ENCODE results near the gene EFNA5. TPM values are rescaled to one million over a fixed set of nuclear protein-coding genes. Genes with fewer than 3 reads are reported as not detected.

Gene EFNA5
- polyA plus RNA-seq, 1 of the 3 experiments (the other 2 are of a cell fraction), result 0.81 TPM

DNA sequence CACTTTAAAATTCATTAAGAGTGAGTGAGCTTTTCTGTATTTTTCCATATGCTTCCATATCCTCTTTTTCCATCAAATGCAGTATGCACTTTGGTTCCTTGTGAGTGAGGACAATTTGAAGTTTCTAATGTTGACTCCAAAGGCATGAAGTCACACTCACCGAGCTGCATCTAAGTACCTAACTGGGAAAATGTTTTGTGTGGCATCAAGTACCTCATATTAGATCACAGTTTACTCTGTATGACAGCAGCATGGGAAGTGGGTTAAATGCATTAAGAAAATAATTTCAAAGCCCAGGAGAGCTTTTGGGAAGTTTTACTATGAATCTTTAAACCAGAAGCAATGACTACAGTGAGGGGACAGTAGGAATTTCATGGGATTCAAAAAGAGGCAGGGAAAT lies 207.0 kb downstream of the EFNA5 start:
- H3K9me3 ChIP-seq, result no peaks in the 10 kb centered on the region; the same call in 1 of the 2 replicates
- H3F3A ChIP-seq (replicated peaks; ENCODE audit: insufficient read depth), result no peaks in the 10 kb centered on the region
- TF ChIP-seq SIN3A (IDR thresholded peaks at IDR 0.05; ENCODE audit: borderline replicate concordance, low read depth, low read length), result no peak
- H3K27ac ChIP-seq (ENCODE audit: low read depth in 2 of 2, low read length in 1 of 2), result no peak overlapping the region
- H4K20me1 ChIP-seq (ENCODE audit: insufficient read depth), result no peaks in the 10 kb centered on the region
- no peak overlapping the region for H2AFZ ChIP-seq (ENCODE audit: low read depth)
- no peaks in the 10 kb centered on the region for H3K27me3 ChIP-seq (ENCODE audit: insufficient read depth)
- H3K9ac ChIP-seq, result no peak overlapping the region
- no peaks in the 10 kb centered on the region for H3K79me2 ChIP-seq (ENCODE audit: insufficient read depth)
- ChIA-PET POLR2A (no interaction called here), CTCF (no interaction called here)
- no peaks in the 10 kb centered on the region for H3K9me2 ChIP-seq
- no peak overlapping the region for H3K4me3 ChIP-seq (ENCODE audit: low read depth in 2 of 2, low read length in 1 of 2)
- DNase-seq, result no peak
- peaks cover 0 to 14% of the 10 kb centered on the region in 2 experiments; a peak in 2 of 4 replicates for H3K4me1 ChIP-seq (ENCODE audit: control insufficient read depth in 1 of 2, insufficient read depth in 2 of 2, low read depth in 1 of 2, low read length in 1 of 2)
- no peak overlapping the region for H3K4me2 ChIP-seq
- WGBS (ENCODE audit: low lambda C conversion rate), result 86% methylated on average over 1 of the region's 1 CpG
- H3K36me3 ChIP-seq (replicated peaks in 1 of 2; ENCODE audit: control insufficient read depth in 1 of 2, insufficient read depth in 2 of 2, low read length in 1 of 2), result no peaks in the 10 kb centered on the region

DNA sequence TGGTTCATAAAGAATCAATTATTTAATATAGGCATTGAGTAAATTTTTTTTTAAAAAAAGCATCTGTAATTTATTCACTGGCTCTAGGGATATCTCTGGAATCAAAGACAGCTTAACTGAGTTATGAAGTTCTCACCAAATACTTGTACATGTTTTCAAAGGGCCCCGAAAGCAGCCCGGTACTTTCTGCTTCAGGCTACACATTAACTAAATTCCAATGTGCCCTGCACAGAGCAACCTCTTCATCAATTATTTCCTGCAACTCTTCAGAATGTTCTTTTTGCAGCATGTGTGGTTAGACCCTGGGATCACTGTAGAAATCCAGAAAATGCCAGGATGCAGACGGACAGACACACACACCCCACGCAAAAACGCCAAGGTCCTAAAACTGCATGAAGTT lies 209.0 kb downstream of the EFNA5 start:
- Histone ChIP-seq H3F3A (replicated peaks; ENCODE audit: insufficient read depth) (no peaks in the 10 kb centered on the region), H3K27me3 (ENCODE audit: insufficient read depth) (no peaks in the 10 kb centered on the region)
- POLR2A ChIA-PET, result no interaction called here

More for the DNA sequence above, 209.0 kb downstream of the EFNA5 start:
- peaks cover 0 to 12% of the 10 kb centered on the region in 2 experiments; a peak in 1 of 4 replicates for H3K4me1 ChIP-seq (ENCODE audit: control insufficient read depth in 1 of 2, insufficient read depth in 2 of 2, low read depth in 1 of 2, low read length in 1 of 2)
- WGBS (ENCODE audit: low lambda C conversion rate), result 62% methylated on average over 5 of the region's 5 CpGs
- H3K4me2 ChIP-seq, result no peak overlapping the region
- DNase-seq, result no peak
- H3K9me2 ChIP-seq, result no peaks in the 10 kb centered on the region
- H2AFZ ChIP-seq (ENCODE audit: low read depth), result no peak overlapping the region
- H3K4me3 ChIP-seq (ENCODE audit: low read depth in 2 of 2, low read length in 1 of 2), result no peak overlapping the region
- TF ChIP-seq POLR2AphosphoS5 (IDR thresholded peaks at IDR 0.05; ENCODE audit: low read depth, low read length) (no peak), EZH2phosphoT487 (IDR thresholded peaks at IDR 0.05; ENCODE audit: borderline replicate concordance, low read depth) (no peak), NRF1 (IDR thresholded peaks at IDR 0.05; ENCODE audit: low read depth, low read length) (no peak), TEAD4 (IDR thresholded peaks at IDR 0.05; ENCODE audit: borderline replicate concordance, insufficient read depth) (no peak), GATA2 (CRISPR knock-in tag; IDR thresholded peaks at IDR 0.05) (no peak), FOXM1 (IDR thresholded peaks at IDR 0.05; ENCODE audit: low read depth) (no peak), NFIC (IDR thresholded peaks at IDR 0.05; ENCODE audit: borderline replicate concordance) (no peak), ELF1 (IDR thresholded peaks at IDR 0.05) (no peak), MEF2A (IDR thresholded peaks at IDR 0.05; ENCODE audit: borderline replicate concordance, low read depth) (no peak), FOXJ3 (CRISPR knock-in tag; IDR thresholded peaks at IDR 0.05) (no peak)
- TF ChIP-seq, protein P1, sequence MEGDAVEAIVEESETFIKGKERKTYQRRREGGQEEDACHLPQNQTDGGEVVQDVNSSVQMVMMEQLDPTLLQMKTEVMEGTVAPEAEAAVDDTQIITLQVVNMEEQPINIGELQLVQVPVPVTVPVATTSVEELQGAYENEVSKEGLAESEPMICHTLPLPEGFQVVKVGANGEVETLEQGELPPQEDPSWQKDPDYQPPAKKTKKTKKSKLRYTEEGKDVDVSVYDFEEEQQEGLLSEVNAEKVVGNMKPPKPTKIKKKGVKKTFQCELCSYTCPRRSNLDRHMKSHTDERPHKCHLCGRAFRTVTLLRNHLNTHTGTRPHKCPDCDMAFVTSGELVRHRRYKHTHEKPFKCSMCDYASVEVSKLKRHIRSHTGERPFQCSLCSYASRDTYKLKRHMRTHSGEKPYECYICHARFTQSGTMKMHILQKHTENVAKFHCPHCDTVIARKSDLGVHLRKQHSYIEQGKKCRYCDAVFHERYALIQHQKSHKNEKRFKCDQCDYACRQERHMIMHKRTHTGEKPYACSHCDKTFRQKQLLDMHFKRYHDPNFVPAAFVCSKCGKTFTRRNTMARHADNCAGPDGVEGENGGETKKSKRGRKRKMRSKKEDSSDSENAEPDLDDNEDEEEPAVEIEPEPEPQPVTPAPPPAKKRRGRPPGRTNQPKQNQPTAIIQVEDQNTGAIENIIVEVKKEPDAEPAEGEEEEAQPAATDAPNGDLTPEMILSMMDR (IDR thresholded peaks at IDR 0.05), result no peak
- TF ChIP-seq, protein P2, sequence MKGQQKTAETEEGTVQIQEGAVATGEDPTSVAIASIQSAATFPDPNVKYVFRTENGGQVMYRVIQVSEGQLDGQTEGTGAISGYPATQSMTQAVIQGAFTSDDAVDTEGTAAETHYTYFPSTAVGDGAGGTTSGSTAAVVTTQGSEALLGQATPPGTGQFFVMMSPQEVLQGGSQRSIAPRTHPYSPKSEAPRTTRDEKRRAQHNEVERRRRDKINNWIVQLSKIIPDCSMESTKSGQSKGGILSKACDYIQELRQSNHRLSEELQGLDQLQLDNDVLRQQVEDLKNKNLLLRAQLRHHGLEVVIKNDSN (IDR thresholded peaks at IDR 0.05; ENCODE audit: borderline replicate concordance, low read depth), result no peak
- TF ChIP-seq, protein P3, sequence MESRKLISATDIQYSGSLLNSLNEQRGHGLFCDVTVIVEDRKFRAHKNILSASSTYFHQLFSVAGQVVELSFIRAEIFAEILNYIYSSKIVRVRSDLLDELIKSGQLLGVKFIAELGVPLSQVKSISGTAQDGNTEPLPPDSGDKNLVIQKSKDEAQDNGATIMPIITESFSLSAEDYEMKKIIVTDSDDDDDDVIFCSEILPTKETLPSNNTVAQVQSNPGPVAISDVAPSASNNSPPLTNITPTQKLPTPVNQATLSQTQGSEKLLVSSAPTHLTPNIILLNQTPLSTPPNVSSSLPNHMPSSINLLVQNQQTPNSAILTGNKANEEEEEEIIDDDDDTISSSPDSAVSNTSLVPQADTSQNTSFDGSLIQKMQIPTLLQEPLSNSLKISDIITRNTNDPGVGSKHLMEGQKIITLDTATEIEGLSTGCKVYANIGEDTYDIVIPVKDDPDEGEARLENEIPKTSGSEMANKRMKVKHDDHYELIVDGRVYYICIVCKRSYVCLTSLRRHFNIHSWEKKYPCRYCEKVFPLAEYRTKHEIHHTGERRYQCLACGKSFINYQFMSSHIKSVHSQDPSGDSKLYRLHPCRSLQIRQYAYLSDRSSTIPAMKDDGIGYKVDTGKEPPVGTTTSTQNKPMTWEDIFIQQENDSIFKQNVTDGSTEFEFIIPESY (IDR thresholded peaks at IDR 0.05; ENCODE audit: borderline replicate concordance, low read depth), result no peak
- CTCF ChIA-PET, result no interaction called here
- H3K9me3 ChIP-seq, result no peaks in the 10 kb centered on the region; the same call in 1 of the 2 replicates
- H3K27ac ChIP-seq (ENCODE audit: low read depth in 2 of 2, low read length in 1 of 2), result no peak overlapping the region
- H4K20me1 ChIP-seq (ENCODE audit: insufficient read depth), result no peaks in the 10 kb centered on the region
- H3K9ac ChIP-seq, result no peak overlapping the region
- H3K36me3 ChIP-seq (replicated peaks in 1 of 2; ENCODE audit: control insufficient read depth in 1 of 2, insufficient read depth in 2 of 2, low read length in 1 of 2), result no peaks in the 10 kb centered on the region
- H3K79me2 ChIP-seq (ENCODE audit: insufficient read depth), result no peaks in the 10 kb centered on the region

Measured in SK-N-SH (cell line).